Immature natural killer cell (primary cell): ENCODE data around the gene TTC16. TPM values are rescaled to one million over a fixed set of nuclear protein-coding genes. Genes with fewer than 3 reads are reported as not detected.
A peak's percentile ranks its signal among the peaks of the same experiment; 100 is the strongest.
"Not testable (repeated sequence)": the region's sequence is repeated elsewhere in the genome, so short reads cannot be mapped to it uniquely, and the experiment has no call there.

ENCODE experiments used
- DNase-seq, 3 donors: peaks; one replicate each; pipeline ENCODE4 v3.0.0; 2022; ENCODE audit warnings: mixed read lengths in 1 of 3
- H3K27ac Mint-ChIP-seq, 6 donors: one replicate each; pipeline ENCODE4 v1.8.0; 2020; ENCODE audit warnings: mixed read lengths in 6 of 6, mild to moderate bottlenecking in 5 of 6, inconsistent platforms in 4 of 6, moderate library complexity in 3 of 6
- H3K27me3 Mint-ChIP-seq, 3 donors: one replicate each; pipeline ENCODE4 v1.8.0; 2020 to 2021; ENCODE audit warnings: low read depth in 3 of 3, mild to moderate bottlenecking in 3 of 3, mixed read lengths in 3 of 3, moderate library complexity in 3 of 3, inconsistent platforms in 1 of 3
- H3K36me3 Mint-ChIP-seq, 3 donors: one replicate each; pipeline ENCODE4 v1.8.0; 2020; ENCODE audit warnings: mixed read lengths in 3 of 3, inconsistent platforms in 2 of 3, mild to moderate bottlenecking in 2 of 3
- H3K4me1 Mint-ChIP-seq, 2 donors: one replicate each; pipeline ENCODE4 v1.8.0; 2020; ENCODE audit warnings: inconsistent platforms in 2 of 2, mild to moderate bottlenecking in 2 of 2, mixed read lengths in 2 of 2, moderate library complexity in 1 of 2
- H3K4me3 Mint-ChIP-seq, 5 donors: one replicate each; pipeline ENCODE4 v1.8.0; 2020; ENCODE audit warnings: mild to moderate bottlenecking in 5 of 5, mixed read lengths in 5 of 5, inconsistent platforms in 3 of 5, moderate library complexity in 3 of 5
- H3K9me3 Mint-ChIP-seq, 6 donors: one replicate each; pipeline ENCODE4 v1.8.0; 2020; ENCODE audit warnings: mild to moderate bottlenecking in 6 of 6, mixed read lengths in 6 of 6, inconsistent platforms in 4 of 6, moderate library complexity in 3 of 6
- polyA plus RNA-seq, 3 donors: library from polyadenylated mRNA; unstranded; fragments of 300-500 nt; fragmentation: Illumina TruSeq; gene quantifications; one replicate each; pipeline ENCODE4 v1.2.3, GENCODE V29; 2021

The TTC16 gene
- polyA plus RNA-seq, 3 donors from 2014 or later: 1.3 to 2.4 TPM; not detected in 1

- Mint-ChIP-seq H3K27me3 (peaks cover 2 to 9% (median 7%) of the 10 kb centered on the region in 3 donors), H3K4me3 (peak overlapping the region in 3 of 5 donors; percentile 41 to 53 (median 48)), H3K27ac (peak overlapping the region; percentile 9 to 76 (median 64)), H3K36me3 (peaks cover 5 to 15% (median 14%) of the 10 kb centered on the region in 3 donors), H3K9me3 (no peaks in the 10 kb centered on the region), H3K4me1 (peaks cover 59 to 70% of the 10 kb centered on the region in 2 donors)
- no peak for DNase-seq
Observed at GRCh38 chr9:127773981-127774380, 58.1 kb downstream of the TTC16 start.

GRCh38 chr9:127776195-127776923 is 60.5 kb downstream of the TTC16 start:
- peaks cover 3 to 10% (median 4%) of the 10 kb centered on the region in 3 donors for H3K27me3 Mint-ChIP-seq
- DNase-seq: peak; percentile 74 to 77 (median 76)
- H3K4me1 Mint-ChIP-seq: peaks cover 59 to 70% of the 10 kb centered on the region in 2 donors
- peak overlapping the region; percentile 99 to 100 (median 100) for H3K4me3 Mint-ChIP-seq
- H3K9me3 Mint-ChIP-seq: no peaks in the 10 kb centered on the region
- peak overlapping the region; percentile 93 to 100 (median 99) for H3K27ac Mint-ChIP-seq
- H3K36me3 Mint-ChIP-seq: peaks cover 5 to 13% (median 12%) of the 10 kb centered on the region in 3 donors

GRCh38 chr9:127776924-127777289 is 61.0 kb downstream of the TTC16 start:
- Mint-ChIP-seq H3K4me1 (peaks cover 60 to 70% of the 10 kb centered on the region in 2 donors), H3K36me3 (peaks cover 5 to 13% (median 12%) of the 10 kb centered on the region in 3 donors), H3K27me3 (peaks cover 3 to 10% (median 5%) of the 10 kb centered on the region in 3 donors), H3K4me3 (peak overlapping the region; percentile 99 to 100 (median 100)), H3K9me3 (no peaks in the 10 kb centered on the region), H3K27ac (peak overlapping the region; percentile 93 to 100 (median 99))
- no peak for DNase-seq

- DNase-seq: peak; percentile 39 to 46 (median 43)
- H3K4me1 Mint-ChIP-seq: peaks cover 64 to 73% of the 10 kb centered on the region in 2 donors
- H3K27me3 Mint-ChIP-seq: peaks cover 3 to 10% (median 5%) of the 10 kb centered on the region in 3 donors
- H3K27ac Mint-ChIP-seq: peak overlapping the region; percentile 93 to 100 (median 99)
- peak overlapping the region; percentile 99 to 100 (median 100) for H3K4me3 Mint-ChIP-seq
- no peaks in the 10 kb centered on the region for H3K9me3 Mint-ChIP-seq
- H3K36me3 Mint-ChIP-seq: peaks cover 5 to 13% (median 12%) of the 10 kb centered on the region in 3 donors
Observed at GRCh38 chr9:127777368-127777980, 61.6 kb downstream of the TTC16 start.

- peak; percentile 40 to 44 (median 40) for DNase-seq
- Mint-ChIP-seq H3K27me3 (peaks cover 9 to 17% (median 11%) of the 10 kb centered on the region in 3 donors), H3K4me3 (peak within 1 kb of the TSS; percentile 99 to 100 (median 100)), H3K9me3 (no peaks in the 10 kb centered on the region), H3K36me3 (peaks cover 5 to 10% (median 8%) of the 10 kb centered on the region in 3 donors), H3K27ac (peak within 1 kb of the TSS; percentile 93 to 100 (median 99)), H3K4me1 (peaks cover 74 to 81% of the 10 kb centered on the region in 2 donors)
Observed at GRCh38 chr9:127778280-127779135, 62.6 kb downstream of the TTC16 start, which contains the start of gene SH2D3C. Gene SH2D3C, minus strand, starts transcription at chr9:127778666. Its CDS starts 39 bp downstream, at chr9:127778627.

GRCh38 chr9:127779136-127779981 is 63.5 kb downstream of the TTC16 start:
- peak; percentile 49 to 55 (median 50) for DNase-seq
- Mint-ChIP-seq H3K36me3 (peaks cover 4 to 5% (median 5%) of the 10 kb centered on the region in 3 donors), H3K4me1 (peaks cover 77 to 84% of the 10 kb centered on the region in 2 donors)

GRCh38 chr9:127780126-127780885 is 64.4 kb downstream of the TTC16 start:
- Mint-ChIP-seq H3K4me3 (peak overlapping the region; percentile 99 to 100 (median 100)), H3K36me3 (peaks cover 4 to 5% (median 4%) of the 10 kb centered on the region in 3 donors), H3K9me3 (peaks cover 0 to 1% (median 0%) of the 10 kb centered on the region in 6 donors), H3K27me3 (peaks cover 21 to 28% (median 25%) of the 10 kb centered on the region in 3 donors), H3K4me1 (peaks cover 81 to 82% of the 10 kb centered on the region in 2 donors), H3K27ac (peak overlapping the region; percentile 93 to 99 (median 98))
- peak; percentile 43 to 50 (median 43) for DNase-seq

More at GRCh38 chr9:127779136-127779981, 63.5 kb downstream of the TTC16 start:
- H3K27me3 Mint-ChIP-seq: peaks cover 16 to 23% (median 16%) of the 10 kb centered on the region in 3 donors
- H3K9me3 Mint-ChIP-seq: peaks cover 0 to 1% (median 0%) of the 10 kb centered on the region in 6 donors
- H3K27ac Mint-ChIP-seq: peak overlapping the region; percentile 93 to 99 (median 98)
- peak overlapping the region; percentile 99 to 100 (median 100) for H3K4me3 Mint-ChIP-seq

- DNase-seq: peak; percentile 46 to 64 (median 59)
- Mint-ChIP-seq H3K4me1 (peaks cover 80 to 81% of the 10 kb centered on the region in 2 donors), H3K27me3 (peaks cover 21 to 28% (median 27%) of the 10 kb centered on the region in 3 donors), H3K27ac (peak overlapping the region; percentile 93 to 99 (median 98)), H3K4me3 (peak overlapping the region; percentile 64 to 100 (median 100))
- H3K9me3 Mint-ChIP-seq, H3K36me3 Mint-ChIP-seq: not testable (repeated sequence)
Observed at GRCh38 chr9:127780909-127781308, 65.0 kb downstream of the TTC16 start.

Other genes with a start within 250 kb of the TTC16 start
- gene STXBP1, start 103.8 kb upstream of the TTC16 start, polyA plus RNA-seq: under 1 TPM in 2 of 3 donors, not detected in 1; 0.59 to 0.99 TPM
- gene CFAP157, start 9.1 kb upstream of the TTC16 start, polyA plus RNA-seq: under 1 TPM in 2 of 3 donors, not detected in 1; 0.24 to 0.25 TPM
- gene PTRH1, start 416 bp upstream of the TTC16 start, polyA plus RNA-seq: 10 to 100 TPM; 36.6 to 40.6 (median 39.7) TPM
- gene TOR2A, start 19.2 kb downstream of the TTC16 start, polyA plus RNA-seq: 10 to 100 TPM; 38.9 to 55.1 (median 49.9) TPM
- 10 to 100 TPM; 16.9 to 86.2 (median 18.7) TPM for gene SH2D3C, start 62.6 kb downstream of the TTC16 start, polyA plus RNA-seq
- 10 to 100 TPM; 44.6 to 83.1 (median 58.1) TPM for gene CDK9, start 70.0 kb downstream of the TTC16 start, polyA plus RNA-seq
- gene FPGS, start 86.8 kb downstream of the TTC16 start, polyA plus RNA-seq: 10 to 100 TPM; 77.3 to 97.7 (median 89.1) TPM
- 10 to 100 TPM in 1 of 3 donors, 1 to 10 TPM in 2; 7.2 to 12.1 (median 8.6) TPM for gene ENG, start 138.6 kb downstream of the TTC16 start, polyA plus RNA-seq
- gene AK1, start 161.6 kb downstream of the TTC16 start, polyA plus RNA-seq: 1 to 10 TPM in 1 of 3 donors, under 1 TPM in 1, not detected in 1; 0.12 to 1.0 TPM
- gene ST6GALNAC6, start 183.5 kb downstream of the TTC16 start, polyA plus RNA-seq: 10 to 100 TPM; 84.0 to 97.8 (median 94.1) TPM
- 10 to 100 TPM in 1 of 3 donors, 1 to 10 TPM in 2; 8.7 to 20.1 (median 9.1) TPM for gene ST6GALNAC4, start 201.0 kb downstream of the TTC16 start, polyA plus RNA-seq
- under 1 TPM in 2 of 3 donors, not detected in 1; 0.14 to 0.18 TPM for gene PIP5KL1, start 214.7 kb downstream of the TTC16 start, polyA plus RNA-seq
- 10 to 100 TPM; 48.0 to 79.7 (median 59.8) TPM for gene DPM2, start 221.8 kb downstream of the TTC16 start, polyA plus RNA-seq